NCI-H2081 (cell line): ENCODE data around the gene TRAF2.

ENCODE experiments used
- DNase-seq, 2 experiments: peaks; one replicate each; lab custom pipeline; 2025; lab: John Stamatoyannopoulos, UW

Gene TRAF2

DNA sequence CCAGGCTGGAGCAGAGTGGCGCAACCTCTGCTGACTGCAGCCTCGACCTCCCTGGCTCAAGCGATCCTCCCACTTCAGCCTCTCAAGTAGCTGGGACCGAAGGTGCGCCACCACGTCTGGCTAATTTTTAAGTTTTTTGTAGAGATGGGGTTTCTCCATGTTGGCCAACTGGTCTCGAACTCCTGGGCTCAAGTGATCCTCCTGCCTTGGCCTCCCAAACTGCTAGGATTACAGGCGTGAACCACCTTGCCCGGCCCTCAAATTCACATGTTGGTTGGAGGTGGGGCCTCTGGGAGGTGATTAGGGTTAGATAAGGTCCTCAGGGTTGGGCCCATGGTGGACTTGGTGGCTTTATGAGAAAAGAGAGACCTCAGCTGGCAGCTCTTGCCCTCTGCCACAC lies 75.8 kb downstream of the TRAF2 start:
- no peak for DNase-seq

DNA sequence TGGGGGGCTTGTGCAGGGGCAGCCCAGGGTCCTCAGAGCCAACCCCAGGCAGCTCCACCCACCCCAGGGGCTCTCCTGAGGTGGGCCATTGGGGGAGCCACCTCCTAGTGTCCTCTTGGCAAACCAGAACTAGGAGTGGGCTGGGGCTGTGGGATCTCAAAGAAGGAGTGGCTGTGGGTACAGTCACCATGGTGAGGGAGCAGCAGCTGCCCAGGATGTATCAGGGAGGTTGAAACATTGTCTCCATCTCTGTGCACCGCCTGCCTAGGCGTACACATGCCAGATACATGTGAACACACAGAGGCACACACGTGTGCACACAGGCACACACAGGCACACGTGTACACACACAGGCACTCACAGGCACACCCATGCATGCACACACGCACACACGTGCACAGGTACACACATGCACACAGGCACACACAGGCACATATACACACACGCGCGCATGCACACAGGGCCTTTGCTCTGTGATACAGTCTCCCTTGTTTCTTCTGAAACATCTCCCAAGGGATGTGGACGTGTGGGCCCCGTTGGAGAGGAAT lies 76.5 kb downstream of the TRAF2 start:
- no peak for DNase-seq

DNA sequence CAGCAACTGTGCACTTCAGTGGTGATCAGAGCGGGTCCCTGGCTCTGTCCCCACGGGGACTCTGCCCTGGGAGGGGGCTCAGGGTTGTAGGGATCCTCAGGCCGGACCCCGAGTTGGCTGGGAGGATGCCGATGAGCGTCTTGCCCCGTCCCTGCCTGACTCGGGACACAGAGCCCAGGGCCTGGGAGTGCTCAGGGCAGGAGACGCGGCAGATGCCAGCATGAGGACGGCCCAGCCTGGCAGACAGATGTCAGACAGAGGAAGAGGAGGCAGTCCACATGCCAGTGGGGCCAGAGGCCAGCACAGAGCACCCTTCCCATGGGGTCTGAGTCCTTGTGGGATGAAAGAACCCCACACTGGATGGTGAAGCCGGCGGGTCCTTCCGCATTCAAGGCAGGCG lies 77.0 kb downstream of the TRAF2 start:
- DNase-seq: no peak

DNA sequence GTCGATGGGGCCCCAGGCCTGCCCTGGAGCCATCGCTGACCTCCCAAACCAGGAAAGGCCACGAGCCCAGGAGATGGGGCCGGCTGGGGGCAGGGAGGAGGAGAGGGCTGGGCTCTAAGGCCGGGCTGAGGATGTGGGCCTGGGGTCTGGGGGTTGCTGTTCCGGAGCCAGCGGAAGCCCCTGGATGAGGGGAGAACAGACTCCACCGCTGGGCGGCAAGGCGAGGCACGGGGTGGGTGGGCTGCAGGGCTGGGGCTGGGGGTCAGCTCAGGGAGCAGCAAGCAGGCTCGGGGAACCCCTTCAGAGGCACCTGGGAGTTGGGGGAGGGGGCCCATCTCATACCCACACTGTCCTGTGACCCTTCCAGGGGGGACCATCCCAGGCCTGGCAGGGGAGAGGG lies 77.4 kb downstream of the TRAF2 start:
- DNase-seq: no peak

DNA sequence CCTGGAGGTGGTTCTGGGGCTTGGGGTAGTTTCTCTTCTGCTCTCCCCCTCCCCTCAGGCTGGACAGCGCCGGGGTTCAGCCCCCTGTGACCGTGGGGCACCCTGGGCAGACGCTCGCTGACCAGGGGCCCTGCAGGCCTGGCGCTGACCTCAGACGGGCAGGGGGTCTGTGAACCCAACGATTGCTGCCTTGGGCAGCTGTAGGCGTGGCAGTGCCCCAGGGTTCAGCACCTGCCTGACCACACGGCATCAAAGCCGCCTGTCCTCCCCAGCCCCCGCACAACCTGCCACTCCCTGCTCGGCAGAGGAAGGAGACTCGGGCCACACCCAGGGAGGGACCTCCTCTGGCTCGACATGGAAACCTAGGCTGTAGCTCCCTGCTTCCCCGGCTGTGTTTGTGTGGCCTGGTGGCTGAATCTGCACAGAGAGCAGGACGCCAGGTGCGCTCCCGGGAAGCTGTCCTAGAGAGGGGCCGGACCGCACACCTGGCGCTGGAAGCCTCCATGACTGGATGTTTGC lies 77.9 kb downstream of the TRAF2 start:
- DNase-seq: no peak

DNA sequence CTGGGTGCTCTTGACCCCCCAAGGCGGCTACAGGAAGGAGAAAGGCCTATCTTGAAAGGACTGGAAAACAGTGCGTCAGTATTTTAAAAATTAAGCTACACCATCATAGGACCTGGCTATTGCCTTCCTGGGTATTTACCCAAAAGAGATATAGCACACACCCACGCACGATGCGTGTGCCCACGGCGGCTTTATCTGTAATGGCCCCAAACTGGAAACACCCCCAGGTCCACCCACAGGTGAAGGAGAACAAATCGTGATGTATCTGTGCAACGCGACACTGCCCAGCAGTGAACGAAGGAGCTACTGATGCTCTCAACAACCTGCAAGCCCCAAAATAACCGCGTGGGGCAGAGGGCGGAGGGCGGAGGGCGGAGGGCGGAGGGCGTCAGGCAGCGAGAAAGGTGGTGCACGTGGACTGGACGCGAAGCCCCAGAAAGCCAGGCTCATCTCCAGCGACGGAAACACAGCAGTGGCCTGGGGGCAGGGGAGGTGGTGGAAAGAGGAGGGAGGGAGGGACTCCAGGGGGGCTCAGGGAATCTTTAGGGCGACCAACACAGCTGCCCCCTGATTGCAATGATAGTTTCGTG lies 78.6 kb downstream of the TRAF2 start:
- DNase-seq: no peak

DNA sequence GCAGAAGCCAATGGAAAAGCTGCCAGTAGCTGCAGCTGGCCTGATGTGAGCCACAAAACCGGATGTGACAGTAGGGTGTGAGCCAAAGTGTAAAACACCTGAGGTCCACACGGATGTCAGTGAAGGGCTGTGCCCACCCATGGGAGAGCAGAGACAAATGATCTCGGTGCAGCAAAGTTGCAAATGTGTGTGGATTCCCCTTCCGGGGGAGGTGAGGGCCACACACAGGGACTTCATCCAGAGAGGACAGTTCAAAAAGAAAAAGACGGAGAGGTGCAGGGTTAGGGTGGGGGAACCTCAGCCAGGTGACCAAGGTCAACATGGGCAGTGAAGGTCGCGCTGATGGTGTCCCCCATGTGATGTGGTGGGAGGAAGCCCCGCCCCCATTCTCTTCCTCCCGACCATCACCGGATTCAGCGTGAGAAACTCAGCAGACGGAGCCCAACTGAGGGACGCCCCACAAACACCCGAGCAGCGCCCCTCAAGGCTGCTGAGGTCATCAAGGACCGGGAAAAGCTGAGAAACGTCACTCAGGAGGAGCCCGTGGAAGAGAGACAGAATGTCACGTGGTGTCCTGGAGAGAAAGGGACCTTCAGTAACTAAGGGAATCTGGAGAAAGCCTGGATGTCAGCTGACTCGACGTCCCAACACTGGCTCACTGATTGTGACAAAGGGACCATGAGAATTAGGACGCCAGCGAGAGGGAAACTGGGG lies 79.6 kb downstream of the TRAF2 start:
- no peak for DNase-seq

DNA sequence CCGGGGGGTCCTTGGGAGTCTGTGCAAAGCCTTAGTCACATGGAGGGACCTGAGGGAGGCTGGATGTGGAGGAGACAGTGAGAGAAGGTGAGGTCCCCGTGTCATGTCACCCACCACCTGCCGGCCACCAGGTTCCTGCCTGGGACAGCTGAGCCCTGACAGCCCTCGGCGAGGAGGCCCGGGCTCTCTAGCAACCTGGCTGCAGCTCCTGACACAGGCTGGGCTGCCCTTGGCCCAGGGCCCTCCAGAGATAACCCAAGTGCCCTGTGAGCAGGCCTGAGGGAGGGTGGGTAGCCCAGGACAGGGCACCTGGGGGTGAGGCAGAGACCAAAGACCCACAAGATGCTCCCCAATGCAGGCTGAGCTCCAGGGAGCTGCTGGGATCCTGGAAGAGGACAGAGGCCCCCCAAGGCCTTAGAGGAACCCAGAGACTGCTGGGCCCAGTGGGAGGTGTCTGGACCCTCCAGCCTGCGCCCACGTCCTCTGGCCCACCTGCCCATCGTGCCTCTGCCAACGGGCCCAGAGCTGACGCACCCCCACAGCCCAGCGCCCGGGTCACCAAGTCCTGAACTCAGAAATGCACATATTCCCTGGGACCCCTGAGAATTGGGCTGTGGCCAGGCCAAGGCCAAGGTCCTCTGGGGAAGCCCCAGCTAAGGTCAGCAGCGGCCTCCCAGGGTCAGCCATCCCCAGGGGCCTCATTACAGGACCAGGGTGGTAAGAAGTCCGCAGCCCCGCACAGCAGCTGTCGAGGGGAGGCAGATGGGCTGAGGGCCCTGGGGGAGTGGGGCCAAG lies 82.2 kb downstream of the TRAF2 start:
- DNase-seq: no peak

DNA sequence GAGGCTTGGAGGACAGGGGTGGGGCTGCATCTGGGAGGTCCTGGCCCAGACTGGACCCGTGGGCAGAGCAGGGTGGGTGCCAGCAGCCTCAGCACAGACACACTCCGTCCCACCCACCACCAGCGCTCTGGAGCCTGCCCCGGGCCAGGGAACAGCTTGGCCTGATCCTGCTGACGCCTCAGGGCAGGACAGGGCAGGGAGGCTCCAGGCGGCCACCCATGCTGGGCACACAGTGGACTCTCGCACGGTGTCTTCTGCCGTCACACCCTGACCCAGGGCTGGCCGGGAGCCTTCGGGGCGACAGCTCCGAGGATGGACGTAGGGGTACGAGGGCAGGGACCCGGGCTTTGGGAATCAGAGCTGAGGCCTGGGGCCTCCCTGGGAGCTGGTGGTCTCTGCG lies 82.8 kb downstream of the TRAF2 start:
- no peak for DNase-seq

DNA sequence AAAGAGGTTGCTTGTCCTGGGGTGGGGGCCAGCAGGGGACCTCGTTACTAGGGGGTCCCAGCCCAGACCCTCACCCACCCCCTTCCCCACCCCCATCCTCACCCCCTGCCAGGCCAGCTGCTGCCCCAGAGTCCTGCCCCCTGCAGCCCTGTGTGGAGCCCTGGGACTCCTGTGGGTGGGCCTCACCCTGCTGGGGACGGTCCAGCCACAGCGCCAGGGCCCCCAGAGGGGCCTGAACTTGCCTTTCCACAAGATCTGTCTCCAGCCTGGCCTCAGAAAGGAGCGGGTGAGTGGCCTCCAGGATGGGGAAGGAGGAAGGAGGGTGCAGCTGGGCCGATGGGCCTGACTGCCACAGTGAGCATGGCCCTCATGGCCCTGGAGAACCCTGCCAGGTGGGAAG lies 83.5 kb downstream of the TRAF2 start:
- no peak for DNase-seq

DNA sequence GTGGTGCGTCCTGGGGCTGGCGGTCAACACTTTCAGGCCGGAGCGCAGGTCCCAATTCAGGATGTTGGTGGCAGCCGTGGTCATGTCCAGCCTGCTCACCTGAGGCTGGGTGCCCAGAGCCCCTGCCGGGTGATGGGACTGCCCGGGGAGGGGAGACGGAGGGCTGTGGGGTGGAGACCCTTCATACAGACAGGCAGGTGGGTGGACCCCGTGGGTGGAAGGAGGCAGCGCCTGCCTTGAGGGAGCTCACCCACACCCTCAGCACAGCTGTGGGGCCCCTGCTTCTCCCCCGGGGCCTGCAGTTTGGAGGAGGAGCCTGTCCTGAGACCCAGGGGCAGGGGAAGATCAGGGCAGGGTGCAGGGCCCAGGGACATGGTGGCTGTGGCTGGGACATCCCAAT lies 84.0 kb downstream of the TRAF2 start:
- DNase-seq: no peak

DNA sequence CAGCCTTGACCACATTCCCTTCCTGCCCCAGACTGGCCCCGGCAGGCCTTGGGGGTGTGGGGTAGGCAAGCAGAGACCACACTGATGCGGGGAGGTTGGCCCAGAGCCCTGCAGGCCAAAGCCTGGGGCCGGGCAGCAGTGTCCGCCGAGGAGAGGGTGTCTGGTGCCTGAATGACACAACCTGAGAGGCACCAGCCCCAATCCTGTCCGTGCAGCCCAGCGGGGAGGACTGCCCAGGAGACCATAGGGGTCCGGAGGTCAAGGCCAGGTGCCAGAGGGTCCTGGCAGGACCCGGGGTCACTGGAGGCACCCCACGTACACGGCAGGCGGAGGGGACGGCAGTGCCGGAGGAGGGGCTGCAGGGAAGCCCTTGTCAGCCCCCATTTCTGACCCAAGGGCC lies 85.4 kb downstream of the TRAF2 start:
- DNase-seq: no peak

DNA sequence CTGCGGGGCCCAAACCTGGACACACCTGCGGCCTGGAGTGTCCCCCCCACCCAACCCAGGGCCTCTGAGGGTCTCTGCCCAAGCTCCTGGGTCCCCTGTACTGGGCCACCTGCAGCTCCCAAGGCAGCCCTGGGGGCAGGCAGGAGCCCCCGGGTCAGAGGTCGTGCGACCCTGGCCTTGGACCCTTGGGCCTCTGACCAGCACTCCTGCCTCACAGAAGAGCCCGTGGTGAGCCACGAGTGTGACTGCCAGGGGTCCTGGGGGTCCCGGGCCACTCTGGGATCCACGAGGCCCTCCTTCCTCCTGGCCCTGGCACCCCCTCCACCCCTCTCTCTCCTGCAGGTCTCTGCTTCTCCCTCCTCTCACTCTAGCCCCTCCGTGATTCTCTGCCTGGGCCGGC lies 86.0 kb downstream of the TRAF2 start:
- no peak for DNase-seq

DNA sequence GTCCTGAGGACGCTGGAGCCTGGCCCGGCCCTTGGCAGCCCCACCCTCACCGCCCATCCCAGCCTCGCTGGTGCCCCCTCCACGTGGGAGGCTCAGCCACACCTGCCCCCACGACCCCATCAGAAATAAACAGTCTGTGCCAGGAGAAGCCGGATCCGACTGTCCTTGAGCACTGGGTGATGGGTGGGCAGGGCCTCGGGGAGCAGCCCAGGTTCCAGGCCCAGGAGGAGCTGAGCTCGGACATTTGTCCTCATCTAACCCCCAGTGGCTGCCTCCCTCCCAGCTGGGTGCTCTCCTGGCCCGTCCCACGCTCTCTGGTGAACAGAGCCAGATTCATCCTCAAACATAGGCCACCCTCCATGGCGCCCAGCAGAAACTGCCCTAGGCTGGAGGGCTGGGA lies 86.4 kb downstream of the TRAF2 start:
- no peak for DNase-seq

DNA sequence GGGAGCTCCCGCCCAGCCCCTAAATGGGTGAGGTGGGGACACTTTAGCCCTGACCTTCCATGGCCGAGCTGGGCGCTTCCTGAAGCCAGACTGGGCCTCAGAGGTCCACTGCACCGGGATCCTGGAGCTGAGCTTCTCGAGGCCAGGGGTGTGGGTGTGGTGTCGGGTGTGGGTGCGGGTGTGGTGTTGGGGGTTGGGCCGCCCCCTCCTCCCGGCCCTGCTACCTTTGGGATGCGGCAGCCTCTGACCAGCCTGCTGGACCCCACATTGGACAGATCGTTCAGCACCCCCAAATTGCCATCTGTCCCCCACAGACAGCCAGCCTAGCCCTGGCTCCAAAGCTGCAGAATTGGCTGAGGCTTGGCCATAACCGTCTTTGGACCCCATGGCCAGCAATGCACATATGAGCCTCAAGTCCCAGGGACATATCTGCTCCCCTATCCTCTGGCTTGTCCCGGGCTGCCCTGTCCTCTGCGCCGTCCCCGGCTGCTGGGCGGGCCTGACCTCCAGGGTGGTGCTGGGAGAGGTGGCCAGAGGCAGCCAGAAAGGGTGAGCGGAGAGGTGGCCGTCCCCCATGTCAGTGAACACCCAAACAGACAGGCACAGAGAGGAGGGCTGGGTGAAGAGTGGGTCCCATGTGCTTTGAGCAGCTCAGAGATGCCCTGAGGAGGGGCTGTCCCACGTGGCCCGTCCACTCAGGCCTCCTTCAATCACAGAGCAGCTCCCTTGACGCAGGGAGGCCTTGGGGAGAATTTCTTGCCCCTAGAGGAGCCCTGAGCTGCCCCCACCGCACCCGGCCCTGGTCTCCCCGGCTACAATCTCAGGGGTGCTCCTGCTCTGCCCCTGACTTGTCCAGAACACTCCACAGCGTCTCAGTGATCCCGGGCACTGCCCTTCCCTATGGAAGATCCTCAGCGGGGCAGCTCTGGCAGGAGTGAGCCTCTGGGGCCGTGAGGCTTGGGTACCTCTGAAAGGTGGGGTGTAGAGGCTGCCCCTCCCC lies 87.6 kb downstream of the TRAF2 start:
- DNase-seq: no peak

DNA sequence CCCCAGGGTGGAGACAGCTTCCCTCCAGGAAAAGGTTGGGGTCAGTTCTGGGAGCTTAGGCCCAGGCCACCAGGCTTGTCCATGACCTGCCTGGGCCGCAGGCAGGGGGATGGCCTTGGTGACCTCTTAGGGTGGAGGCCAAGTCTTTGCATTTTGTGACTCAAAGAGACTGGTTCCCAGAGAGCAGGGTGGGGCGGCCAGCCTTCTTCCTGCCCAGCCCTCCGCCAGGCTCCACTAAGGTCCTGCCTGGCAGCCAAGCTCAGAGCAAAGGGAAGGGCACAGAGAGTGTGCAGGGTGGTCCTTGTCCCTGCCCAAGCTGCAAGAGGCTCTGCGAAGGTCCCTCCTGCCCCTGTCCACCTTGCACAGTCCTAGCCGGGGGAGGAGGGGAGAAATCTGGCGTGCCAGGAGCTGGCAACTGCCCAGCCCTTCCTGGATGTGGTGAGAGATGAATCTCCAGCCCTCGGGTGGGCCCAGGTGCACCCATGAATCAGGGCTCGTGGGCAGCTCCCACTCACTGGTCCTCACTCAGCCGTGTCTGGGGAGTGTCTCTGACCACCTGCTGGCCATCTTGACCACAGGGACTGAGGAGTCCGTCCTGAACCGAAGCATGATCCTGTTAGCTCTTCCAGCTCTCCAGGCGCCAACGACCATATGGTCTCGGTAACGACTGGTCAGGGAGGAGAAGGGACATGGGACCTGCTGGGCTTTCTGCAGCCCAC lies 88.7 kb downstream of the TRAF2 start:
- no peak for DNase-seq

DNA sequence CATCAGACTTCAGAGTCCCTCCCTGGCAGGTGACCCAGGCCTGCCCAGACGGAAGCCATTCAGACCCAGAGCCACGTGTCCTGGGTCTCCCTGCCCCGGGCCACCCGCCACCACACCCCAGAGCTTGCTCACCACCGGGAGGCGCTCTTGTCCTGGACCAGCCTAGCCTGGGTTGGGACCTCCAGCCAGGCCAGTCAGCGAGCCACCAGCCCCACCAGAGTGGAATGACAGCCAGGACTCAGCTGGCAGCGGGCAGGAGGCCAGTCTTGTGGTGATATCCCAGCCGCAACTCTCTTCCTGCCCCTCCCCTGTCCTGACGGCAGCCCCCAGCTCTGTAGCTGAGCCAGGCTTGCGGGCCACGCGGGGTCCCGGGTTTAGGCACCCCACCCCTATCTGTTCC lies 89.3 kb downstream of the TRAF2 start:
- DNase-seq: no peak
